ENCODE data around the gene GJB3.

DNA sequence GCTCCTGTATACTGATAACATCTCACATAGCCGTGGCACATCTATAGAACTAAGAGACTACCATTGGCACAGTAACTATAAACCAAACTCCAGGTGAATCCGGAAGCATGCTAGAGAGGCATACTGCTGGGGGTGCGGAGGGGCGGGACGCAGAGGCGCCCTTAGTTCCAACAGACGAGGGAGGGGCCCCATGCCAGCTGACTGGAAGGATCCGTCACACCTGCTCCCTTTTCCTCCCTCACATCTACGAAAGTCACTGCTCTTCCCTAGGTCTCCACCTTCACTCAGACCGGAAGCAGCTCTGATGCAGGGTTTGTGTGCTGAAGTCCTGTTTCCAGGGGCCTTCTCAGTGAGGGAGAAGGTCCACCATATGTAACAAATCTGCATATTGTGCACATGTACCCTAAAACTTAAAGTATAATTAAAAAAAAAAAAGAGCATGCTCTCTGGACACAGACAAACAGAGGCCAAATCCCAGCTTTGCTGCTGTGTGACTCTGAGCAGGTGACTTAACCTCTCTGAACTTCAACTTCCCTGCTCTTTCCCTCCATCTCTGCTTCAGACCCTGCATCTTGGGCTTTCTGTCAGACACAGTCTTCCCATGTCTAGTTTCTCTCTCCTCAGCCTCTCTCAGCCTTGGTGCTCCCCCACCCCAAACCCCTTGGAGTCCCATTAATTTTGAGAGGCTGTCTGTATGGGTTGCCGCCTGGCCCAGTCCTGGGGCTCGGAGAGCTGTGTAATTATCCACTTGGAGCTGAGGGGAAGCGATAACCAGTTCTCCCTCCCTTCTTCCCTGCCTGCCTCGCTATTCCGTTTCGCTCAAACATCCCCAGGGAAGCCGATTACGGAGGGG, 34.0 kb upstream of the GJB3 start:
- TF ChIP-seq CTCF (IDR thresholded peaks at IDR 0.05; ENCODE audit: insufficient read depth, low read length) (no peak), POLR2AphosphoS5 (IDR thresholded peaks at IDR 0.05; ENCODE audit: low read depth) (no peak), GABPA (IDR thresholded peaks at IDR 0.05; ENCODE audit: low read depth) (no peak)

Data from HL-60 (cell line).